ENCODE data around the gene ARHGEF7.

- TF ChIP-seq CTCF (IDR thresholded peaks at IDR 0.05) (no peak), POLR2AphosphoS5 (IDR thresholded peaks at IDR 0.05) (no peak), POLR2A (IDR thresholded peaks at IDR 0.05) (no peak)
Observed at GRCh38 chr13:111181977-111182376, 66.9 kb downstream of the ARHGEF7 start.
